HG02973 (cell line): ENCODE data around the gene ZNF277.

Experiments used
- ATAC-seq: cut with Tn5 transposase; IDR thresholded peaks from one replicate; pipeline ENCODE4 v1.9.1; 2021; ENCODE audit warnings: moderate library complexity; ENCODE audit not compliant: unreplicated experiment

Gene ZNF277

GRCh38 chr7:112183266-112183665, 23.2 kb upstream of the ZNF277 start:
- no peak for ATAC-seq

- ATAC-seq: no peak
Observed at GRCh38 chr7:112184455-112184854, 22.0 kb upstream of the ZNF277 start.

GRCh38 chr7:112185005-112185834, 21.3 kb upstream of the ZNF277 start:
- no peak for ATAC-seq

GRCh38 chr7:112186300-112186699, 20.2 kb upstream of the ZNF277 start:
- ATAC-seq: no peak

GRCh38 chr7:112188257-112188656, 18.2 kb upstream of the ZNF277 start:
- no peak for ATAC-seq

- no peak for ATAC-seq
Observed at GRCh38 chr7:112189691-112190090, 16.8 kb upstream of the ZNF277 start.

- ATAC-seq: no peak
Observed at GRCh38 chr7:112190120-112190519, 16.4 kb upstream of the ZNF277 start.

GRCh38 chr7:112192236-112193154, 14.0 kb upstream of the ZNF277 start:
- ATAC-seq: no peak

- ATAC-seq: no peak
Observed at GRCh38 chr7:112193915-112194502, 12.5 kb upstream of the ZNF277 start.

GRCh38 chr7:112195717-112196116, 10.8 kb upstream of the ZNF277 start:
- no peak for ATAC-seq

- ATAC-seq: no peak
Observed at GRCh38 chr7:112197322-112197721, 9.2 kb upstream of the ZNF277 start.

GRCh38 chr7:112199035-112199655, 7.3 kb upstream of the ZNF277 start:
- no peak for ATAC-seq

GRCh38 chr7:112199672-112200071, 6.8 kb upstream of the ZNF277 start:
- no peak for ATAC-seq

- no peak for ATAC-seq
Observed at GRCh38 chr7:112201411-112201810, 5.1 kb upstream of the ZNF277 start.

- no peak for ATAC-seq
Observed at GRCh38 chr7:112201839-112202238, 4.7 kb upstream of the ZNF277 start.

GRCh38 chr7:112202816-112203215, 3.7 kb upstream of the ZNF277 start:
- no peak for ATAC-seq

- no peak for ATAC-seq
Observed at GRCh38 chr7:112203365-112203739, 3.1 kb upstream of the ZNF277 start.

- no peak for ATAC-seq
Observed at GRCh38 chr7:112204499-112205342, 1.8 kb upstream of the ZNF277 start.

GRCh38 chr7:112205343-112206237, 905 bp upstream of the ZNF277 start:
- peak; percentile 5 for ATAC-seq
